Spleen (tissue), 11 donors: Measurements from ENCODE around the gene EFNB2. TPM values are rescaled to one million over a fixed set of nuclear protein-coding genes. Genes with fewer than 3 reads are reported as not detected.

ENCODE experiments used
- DNase-seq: peaks from one replicate; pipeline ENCODE4 v3.0.0-alpha.2; 2020
- H3K27ac ChIP-seq, 8 donors: fragments of 200-600 bp; sonication (generic) in 7 of 8; 1 replicate in 4 of 8; 2 replicates in 4 of 8; pipeline versions ENCODE4 v1.5.0 to v1.8.0; 2016 to 2021; ENCODE audit warnings: inconsistent platforms in 4 of 8, mild to moderate bottlenecking in 4 of 8, moderate library complexity in 1 of 8
- H3K27me3 ChIP-seq, 7 donors: fragments of 200-600 bp; sonication (generic) in 6 of 7; replicated peaks in 1 of 7; 1 replicate in 4 of 7; 2 replicates in 3 of 7; pipeline versions ENCODE4 v1.5.0 to v1.8.0; 2016 to 2021; ENCODE audit warnings: inconsistent platforms in 3 of 7, mild to moderate bottlenecking in 1 of 7
- H3K36me3 ChIP-seq, 6 donors: fragments of 200-600 bp; sonication (generic) in 5 of 6; 1 replicate in 4 of 6; 2 replicates in 2 of 6; pipeline versions ENCODE4 v1.5.0 to v1.8.0; 2016 to 2021; ENCODE audit warnings: inconsistent platforms in 2 of 6
- H3K4me1 ChIP-seq, 6 donors: fragments of 200-600 bp; sonication (generic) in 5 of 6; 1 replicate in 3 of 6; 2 replicates in 3 of 6; pipeline versions ENCODE4 v1.5.0 to v1.8.0; 2016 to 2021; ENCODE audit warnings: inconsistent platforms in 3 of 6
- H3K4me3 ChIP-seq, 8 donors: fragments of 200-600 bp; sonication (generic) in 7 of 8; 1 replicate in 4 of 8; 2 replicates in 4 of 8; pipeline versions ENCODE4 v1.5.0 to v1.8.0; 2016 to 2021; ENCODE audit warnings: inconsistent platforms in 4 of 8, mild to moderate bottlenecking in 4 of 8, moderate library complexity in 2 of 8
- H3K9me3 ChIP-seq, 8 donors: fragments of 200-600 bp; sonication (generic) in 7 of 8; 1 replicate in 4 of 8; 2 replicates in 4 of 8; pipeline versions ENCODE4 v1.5.0 to v1.8.0; 2016 to 2021; ENCODE audit warnings: inconsistent platforms in 4 of 8
- POLR2A ChIP-seq, 3 donors: fragments of 450-650 bp; IDR thresholded peaks; one replicate each; pipeline ENCODE4 v1.5.1; 2017; ENCODE audit warnings: antibody characterized with exemption in 3 of 3, mild to moderate bottlenecking in 1 of 3
- POLR2AphosphoS5 ChIP-seq, 3 donors: sonication (generic); formaldehyde crosslinking; IDR thresholded peaks; one replicate each; pipeline ENCODE4 v1.5.1; 2017; ENCODE audit warnings: antibody characterized with exemption in 3 of 3
- WGBS, 5 donors: extraction: QIAGEN DNeasy Blood & Tissue Kit in 3 of 5; methylation state at CpG; one replicate each; pipeline versions ENCODE4 v1.1.5 to v1.1.7; 2013 to 2018; 5-methylcytosine and 5-hydroxymethylcytosine counted together
- intact Hi-C: fragments of 100-400 bp; cut with DNase I; formaldehyde crosslinking; loops from one replicate; pipeline ENCODE4 v1.15.0; 2023; ENCODE audit warnings: low total_unique reads
- polyA plus RNA-seq, 3 donors: library from polyadenylated mRNA; stranded (reverse); fragments of 200-250 nt; gene quantifications; one replicate each; pipeline ENCODE4 v1.2.1, GENCODE V29; 2013
- total RNA-seq, 7 donors: library from RNA; depleted of rRNA in 3 of 7; stranded (reverse); fragments of >200 nt in 3 of 7; fragmentation: NEBNext Ultra II Directional in 4 of 7; extraction: Animal tissue kit (Norgen Biotek cat#: 25700) in 4 of 7; gene quantifications; one replicate each; pipeline versions ENCODE4 v1.1.0 to v1.2.1, GENCODE V29; 2016 to 2021
- TF ChIP-seq, protein P1 (sequence below), 11 experiments: fragments of 200-600 bp in 7 of 11; fragments of 450-650 bp in 4 of 11; sonication (generic) in 4 of 11; IDR thresholded peaks in 8 of 11; conservative IDR thresholded peaks in 3 of 11; 1 replicate in 7 of 11; 2 replicates in 4 of 11; pipeline versions ENCODE4 v1.4.0 to v1.8.0; 2016 to 2021; ENCODE audit warnings: antibody characterized with exemption in 11 of 11, inconsistent platforms in 4 of 11, mild to moderate bottlenecking in 1 of 11
- donor health status: healthy with polysubstance abuse.
- donor health status: DM: no; HTN: no; CAD: no; lungs with moderate emphysema.
- donor health status: DM: no; HTN: no; CAD: no.
- donor health status: Bipolar disorder and iron deficiency.
- donor health status: healthy.
- donor health status: DM: no; HTN: no; CAD: no.
- donor health status: DM: yes; HTN: yes; CAD: no.

EFNB2 gene
- total and polyA plus RNA-seq, 10 donors = 2.9 to 22.9 (median 16.0) TPM

- TF ChIP-seq POLR2A (IDR thresholded peaks at IDR 0.05) (no peak), POLR2AphosphoS5 (IDR thresholded peaks at IDR 0.05) (no peak)
- TF ChIP-seq, protein P1, sequence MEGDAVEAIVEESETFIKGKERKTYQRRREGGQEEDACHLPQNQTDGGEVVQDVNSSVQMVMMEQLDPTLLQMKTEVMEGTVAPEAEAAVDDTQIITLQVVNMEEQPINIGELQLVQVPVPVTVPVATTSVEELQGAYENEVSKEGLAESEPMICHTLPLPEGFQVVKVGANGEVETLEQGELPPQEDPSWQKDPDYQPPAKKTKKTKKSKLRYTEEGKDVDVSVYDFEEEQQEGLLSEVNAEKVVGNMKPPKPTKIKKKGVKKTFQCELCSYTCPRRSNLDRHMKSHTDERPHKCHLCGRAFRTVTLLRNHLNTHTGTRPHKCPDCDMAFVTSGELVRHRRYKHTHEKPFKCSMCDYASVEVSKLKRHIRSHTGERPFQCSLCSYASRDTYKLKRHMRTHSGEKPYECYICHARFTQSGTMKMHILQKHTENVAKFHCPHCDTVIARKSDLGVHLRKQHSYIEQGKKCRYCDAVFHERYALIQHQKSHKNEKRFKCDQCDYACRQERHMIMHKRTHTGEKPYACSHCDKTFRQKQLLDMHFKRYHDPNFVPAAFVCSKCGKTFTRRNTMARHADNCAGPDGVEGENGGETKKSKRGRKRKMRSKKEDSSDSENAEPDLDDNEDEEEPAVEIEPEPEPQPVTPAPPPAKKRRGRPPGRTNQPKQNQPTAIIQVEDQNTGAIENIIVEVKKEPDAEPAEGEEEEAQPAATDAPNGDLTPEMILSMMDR (IDR thresholded peaks at IDR 0.05 in 8 of 11, conservative IDR thresholded peaks at IDR 0.05 in 3 of 11) = no peak
- Histone ChIP-seq H3K27me3 (peaks cover 0 to 77% (median 0%) of the 10 kb centered on the region in 7 donors), H3K27ac (no peak overlapping the region), H3K36me3 (peaks cover 0 to 16% (median 4%) of the 10 kb centered on the region in 6 donors), H3K4me1 (peaks cover 0 to 52% (median 17%) of the 10 kb centered on the region in 6 donors), H3K4me3 (no peak overlapping the region), H3K9me3 (no peaks in the 10 kb centered on the region)
- intact Hi-C loops = no loop called here
- no peak for DNase-seq
- WGBS, 5 donors = 87 to 94% (median 88%) methylated on average over 14 of the region's 14 CpGs
Observed at GRCh38 chr13:106491928-106492587, 43.4 kb downstream of the EFNB2 start.

DNA sequence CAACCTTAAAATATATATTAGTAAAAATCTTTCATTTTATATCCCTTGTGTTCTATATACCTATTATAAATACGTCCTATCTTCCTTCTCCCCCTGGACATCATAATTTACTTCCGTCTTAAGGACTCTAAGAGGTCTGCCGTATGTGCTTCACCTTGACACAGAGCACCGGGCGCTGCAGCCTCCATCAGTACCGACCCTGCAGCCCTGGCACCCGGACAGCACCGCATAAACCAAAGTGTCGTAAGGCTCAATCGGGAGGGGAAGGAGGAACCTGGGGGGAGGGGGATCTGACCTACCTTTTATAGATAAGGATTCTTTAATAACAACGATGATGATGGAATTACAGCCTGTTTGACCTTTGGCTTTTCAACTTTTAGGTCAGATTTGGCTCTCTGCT, 44.0 kb downstream of the EFNB2 start:
- H3K4me1 ChIP-seq = peaks cover 0 to 46% (median 17%) of the 10 kb centered on the region in 6 donors
- WGBS, 5 donors = 17 to 41% (median 30%) methylated on average over 11 of the region's 11 CpGs
- no peak for DNase-seq
- peaks cover 0 to 16% (median 4%) of the 10 kb centered on the region in 6 donors for H3K36me3 ChIP-seq
- peaks cover 0 to 78% (median 0%) of the 10 kb centered on the region in 7 donors for H3K27me3 ChIP-seq
- H3K9me3 ChIP-seq = no peaks in the 10 kb centered on the region
- no peak overlapping the region for H3K4me3 ChIP-seq
- no peak overlapping the region for H3K27ac ChIP-seq
- intact Hi-C loops = no loop called here
- TF ChIP-seq, protein P1 (IDR thresholded peaks at IDR 0.05 in 8 of 11, conservative IDR thresholded peaks at IDR 0.05 in 3 of 11) = no peak
- no peak for TF ChIP-seq POLR2A (IDR thresholded peaks at IDR 0.05)
- TF ChIP-seq POLR2AphosphoS5 (IDR thresholded peaks at IDR 0.05) = no peak

- H3K4me3 ChIP-seq = peak overlapping the region in 1 of 8 donors; percentile 35
- DNase-seq = no peak
- peaks cover 0 to 39% (median 17%) of the 10 kb centered on the region in 6 donors for H3K4me1 ChIP-seq
- TF ChIP-seq POLR2AphosphoS5 (IDR thresholded peaks at IDR 0.05) = no peak
- no peak for TF ChIP-seq POLR2A (IDR thresholded peaks at IDR 0.05)
- TF ChIP-seq, protein P1 (IDR thresholded peaks at IDR 0.05 in 8 of 11, conservative IDR thresholded peaks at IDR 0.05 in 3 of 11) = no peak
- H3K36me3 ChIP-seq = peaks cover 0 to 16% (median 4%) of the 10 kb centered on the region in 6 donors
- intact Hi-C loops = no loop called here
- H3K9me3 ChIP-seq = no peaks in the 10 kb centered on the region
- no peak overlapping the region for H3K27ac ChIP-seq
- WGBS, 5 donors = 23 to 35% (median 27%) methylated on average over 14 of the region's 14 CpGs
- H3K27me3 ChIP-seq = peaks cover 0 to 70% (median 0%) of the 10 kb centered on the region in 7 donors
Observed at GRCh38 chr13:106490569-106491321, 44.7 kb downstream of the EFNB2 start.
